Posterior cingulate gyrus (tissue), 11 donors: ENCODE results near the gene NEIL1.
"Not testable (repeated sequence)": the region's sequence is repeated elsewhere in the genome, so short reads cannot be mapped to it uniquely, and the experiment has no call there.

Experiments used
- DNase-seq, 10 donors: peaks; one replicate each; pipeline versions ENCODE4 v3.0.0 to v3.0.0-alpha.2; 2020 to 2021; ENCODE audit warnings: mixed read lengths in 3 of 10
- intact Hi-C: fragments of 100-400 bp; cut with DNase I; formaldehyde crosslinking; loops from one replicate; pipeline ENCODE4 v1.15.1; 2023

Gene NEIL1

GRCh38 chr15:75367913-75368688 is 21.3 kb downstream of the NEIL1 start, which contains the start of gene MAN2C1:
Gene MAN2C1 (minus strand): TSS chr15:75368607. CDS start chr15:75368583, 24 bp downstream.
- intact Hi-C loops = loop anchor here (5.0 kb wide), 2 partner anchors 84 to 259 kb away; partner anchors contain the start of genes SIN3A and SNUPN

GRCh38 chr15:75368689-75369239 is 21.9 kb downstream of the NEIL1 start:
- intact Hi-C loops = loop anchor here (5.0 kb wide), 2 partner anchors 84 to 259 kb away; partner anchors contain the start of genes SIN3A and SNUPN
- no peak for DNase-seq

More at GRCh38 chr15:75367913-75368688, 21.3 kb downstream of the NEIL1 start, which contains the start of gene MAN2C1:
- DNase-seq = peak; percentile 80 to 99 (median 93)

DNA sequence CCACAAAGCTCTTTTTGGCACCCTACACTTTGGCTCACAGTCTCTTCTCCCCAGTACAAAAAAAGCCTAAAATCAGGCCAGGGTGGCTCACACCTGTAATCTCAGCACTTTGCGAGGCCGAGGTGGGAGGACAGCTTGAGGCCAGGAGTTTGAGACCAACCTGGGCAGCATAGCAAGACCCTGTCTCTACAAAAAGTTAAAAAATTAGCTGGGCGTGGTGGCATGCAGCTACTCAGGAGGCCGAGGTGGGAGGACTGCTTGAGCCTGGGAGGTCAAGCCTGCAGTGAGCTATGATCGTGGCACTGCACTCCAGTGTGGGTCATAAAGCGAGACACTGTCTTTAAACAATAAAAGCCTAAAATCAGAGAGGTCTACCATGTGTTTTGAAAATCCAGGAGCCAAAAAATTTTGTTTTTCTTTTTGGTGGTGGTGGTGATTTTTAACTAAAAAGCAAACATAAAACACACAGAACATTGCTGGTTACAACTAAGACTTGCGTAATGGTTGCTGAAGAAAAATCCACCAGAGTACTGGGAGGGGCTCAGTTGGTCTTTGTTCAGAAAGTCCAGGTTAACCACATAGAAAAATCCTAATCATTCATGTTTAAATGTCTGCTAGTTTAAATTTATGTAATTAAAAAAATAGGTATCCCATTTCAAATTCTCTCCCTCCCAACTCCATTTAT is 23.2 kb downstream of the NEIL1 start:
- intact Hi-C loops = loop anchor here (5.0 kb wide), 2 partner anchors 82 to 257 kb away; partner anchors contain the start of genes SIN3A and SNUPN
- DNase-seq = no peak

- DNase-seq = no peak
- intact Hi-C loops = no loop called here
These were observed 24.6 kb downstream of the NEIL1 start for GRCh38 chr15:75371486-75371885.

DNA sequence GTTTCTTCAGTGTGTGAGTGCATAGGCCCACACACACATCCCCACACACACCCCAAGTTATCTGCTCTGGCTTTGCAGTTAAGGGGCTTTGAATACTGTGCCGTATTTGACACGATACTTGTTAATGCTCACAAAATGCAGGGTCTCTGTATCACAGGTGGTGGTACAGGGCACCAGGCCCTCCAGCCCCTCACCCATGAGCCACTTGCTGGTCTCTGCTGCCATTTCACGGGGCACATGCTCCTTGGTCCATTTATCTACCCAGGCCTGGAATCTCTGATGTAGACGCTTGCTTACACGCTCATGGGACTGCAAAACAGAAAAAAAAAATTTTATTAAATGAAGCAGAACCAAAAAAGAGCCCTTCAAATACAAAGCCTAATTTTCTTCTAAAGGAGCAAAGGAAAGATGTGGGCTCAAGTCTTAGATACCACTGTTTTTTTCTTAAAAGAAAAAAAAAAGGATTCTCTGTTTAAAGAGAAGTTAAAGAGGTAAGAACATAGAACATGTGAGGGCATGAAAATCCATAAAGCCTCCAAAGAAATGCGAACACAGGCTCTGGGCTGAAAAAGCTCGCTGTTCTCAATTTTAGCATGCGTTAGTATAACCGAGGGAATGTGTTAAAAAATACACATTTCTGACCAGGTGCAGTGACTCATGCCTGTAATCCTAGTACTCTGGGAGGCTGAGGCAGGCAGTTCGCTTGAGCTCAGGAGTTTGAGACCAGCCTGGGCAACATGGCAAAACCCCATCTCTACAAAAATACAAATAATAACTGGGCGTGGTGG is 25.3 kb downstream of the NEIL1 start:
- no peak for DNase-seq
- intact Hi-C loops = no loop called here

GRCh38 chr15:75380773-75381172 is 33.9 kb downstream of the NEIL1 start:
- no peak for DNase-seq
- intact Hi-C loops = no loop called here

- intact Hi-C loops, DNase-seq: not testable (repeated sequence)
These were observed 37.1 kb downstream of the NEIL1 start for GRCh38 chr15:75383986-75384385.

GRCh38 chr15:75389791-75390382 is 43.0 kb downstream of the NEIL1 start:
- DNase-seq = no peak
- intact Hi-C loops = no loop called here

DNA sequence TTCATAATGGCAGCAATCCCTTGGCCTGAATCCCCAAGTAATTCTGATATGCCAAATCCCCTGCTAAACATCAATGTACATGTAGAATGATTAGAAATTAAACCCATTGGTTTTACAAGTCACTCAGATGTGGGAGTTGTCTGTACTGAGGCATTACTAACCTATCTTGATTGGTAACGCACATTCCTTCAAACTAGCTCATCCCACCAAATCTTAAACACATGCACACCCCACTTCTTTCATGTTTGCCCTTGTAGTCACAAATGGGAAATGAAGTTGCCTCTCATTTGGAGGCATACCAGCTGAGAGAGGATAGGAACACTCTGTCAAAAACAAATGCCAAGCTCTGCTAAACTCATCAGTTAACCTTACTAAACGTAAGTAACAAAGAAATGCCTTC is 50.7 kb downstream of the NEIL1 start:
- intact Hi-C loops = no loop called here

DNA sequence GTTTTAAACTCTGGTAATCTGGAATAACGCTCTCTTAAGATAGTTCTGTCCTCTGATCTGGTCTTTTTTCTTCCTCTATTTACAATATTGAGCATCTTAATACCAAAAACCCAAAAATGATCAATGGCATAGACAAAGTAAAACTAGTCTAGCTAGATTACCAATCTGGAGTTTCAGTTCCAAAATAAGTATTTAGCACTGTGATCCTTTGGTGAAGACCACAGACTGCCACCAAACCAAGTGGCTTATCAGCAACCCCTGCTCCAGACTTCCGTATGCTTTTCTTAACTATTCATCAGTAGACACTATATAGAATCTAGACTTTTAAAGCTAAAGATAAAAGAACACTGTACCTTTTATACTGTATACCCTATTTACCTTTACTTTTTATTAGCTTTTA is 57.1 kb downstream of the NEIL1 start:
- intact Hi-C loops = no loop called here
- DNase-seq = no peak

More for the DNA sequence above, 50.7 kb downstream of the NEIL1 start:
- no peak for DNase-seq
